Measurements from ENCODE around the gene ZDHHC17. TPM values are rescaled to one million over a fixed set of nuclear protein-coding genes. Genes with fewer than 3 reads are reported as not detected.

The ZDHHC17 gene
- total and polyA plus RNA-seq, 4 donors: 60.7 to 201 (median 88.2) TPM

GRCh38 chr12:76895796-76896195 is 131.9 kb downstream of the ZDHHC17 start:
- no peak overlapping the region for H3K27ac ChIP-seq (ENCODE audit: low read depth, low read length)
- H3K4me3 ChIP-seq (ENCODE audit: low read depth, low read length): no peak overlapping the region
- no peaks in the 10 kb centered on the region for H3K36me3 ChIP-seq (ENCODE audit: control insufficient read depth, insufficient read depth, low read length)
- no peaks in the 10 kb centered on the region for H3K27me3 ChIP-seq (ENCODE audit: control insufficient read depth, insufficient read depth, low read length)
- DNase-seq (ENCODE audit: low read depth in 4 of 6, low spot score in 6 of 6): no peak
- 91% methylated on average over 4 of the region's 5 CpGs for WGBS (ENCODE audit: insufficient coverage)
- H3K9me3 ChIP-seq (ENCODE audit: control insufficient read depth, insufficient read depth, low read length): no peaks in the 10 kb centered on the region
- H3K4me1 ChIP-seq (ENCODE audit: control insufficient read depth, insufficient read depth, low read length): no peaks in the 10 kb centered on the region

GRCh38 chr12:76896274-76896673 is 132.4 kb downstream of the ZDHHC17 start:
- no peaks in the 10 kb centered on the region for H3K36me3 ChIP-seq (ENCODE audit: control insufficient read depth, insufficient read depth, low read length)
- H3K4me3 ChIP-seq (ENCODE audit: low read depth, low read length): no peak overlapping the region
- H3K27ac ChIP-seq (ENCODE audit: low read depth, low read length): no peak overlapping the region
- WGBS (ENCODE audit: insufficient coverage): 100% methylated on average over 1 of the region's 1 CpG
- no peaks in the 10 kb centered on the region for H3K4me1 ChIP-seq (ENCODE audit: control insufficient read depth, insufficient read depth, low read length)
- DNase-seq (ENCODE audit: low read depth in 4 of 6, low spot score in 6 of 6): no peak
- H3K27me3 ChIP-seq (ENCODE audit: control insufficient read depth, insufficient read depth, low read length): no peaks in the 10 kb centered on the region
- no peaks in the 10 kb centered on the region for H3K9me3 ChIP-seq (ENCODE audit: control insufficient read depth, insufficient read depth, low read length)

GRCh38 chr12:76898442-76898841 is 134.5 kb downstream of the ZDHHC17 start:
- Histone ChIP-seq H3K9me3 (ENCODE audit: control insufficient read depth, insufficient read depth, low read length) (no peaks in the 10 kb centered on the region), H3K36me3 (ENCODE audit: control insufficient read depth, insufficient read depth, low read length) (no peaks in the 10 kb centered on the region), H3K4me3 (ENCODE audit: low read depth, low read length) (no peak overlapping the region), H3K4me1 (ENCODE audit: control insufficient read depth, insufficient read depth, low read length) (no peaks in the 10 kb centered on the region), H3K27ac (ENCODE audit: low read depth, low read length) (peak overlapping the region; percentile 12), H3K27me3 (ENCODE audit: control insufficient read depth, insufficient read depth, low read length) (no peaks in the 10 kb centered on the region)
- WGBS (ENCODE audit: insufficient coverage): 63% methylated on average over 1 of the region's 1 CpG
- DNase-seq (ENCODE audit: low read depth in 4 of 6, low spot score in 6 of 6): peak in 1 of 6 donors; percentile 67

- WGBS (ENCODE audit: insufficient coverage): 100% methylated on average over 1 of the region's 2 CpGs
- Histone ChIP-seq H3K4me1 (ENCODE audit: control insufficient read depth, insufficient read depth, low read length) (no peaks in the 10 kb centered on the region), H3K4me3 (ENCODE audit: low read depth, low read length) (no peak overlapping the region), H3K9me3 (ENCODE audit: control insufficient read depth, insufficient read depth, low read length) (no peaks in the 10 kb centered on the region), H3K27me3 (ENCODE audit: control insufficient read depth, insufficient read depth, low read length) (no peaks in the 10 kb centered on the region), H3K27ac (ENCODE audit: low read depth, low read length) (no peak overlapping the region), H3K36me3 (ENCODE audit: control insufficient read depth, insufficient read depth, low read length) (no peaks in the 10 kb centered on the region)
- no peak for DNase-seq (ENCODE audit: low read depth in 4 of 6, low spot score in 6 of 6)
These were observed 135.6 kb downstream of the ZDHHC17 start for GRCh38 chr12:76899522-76899921.

GRCh38 chr12:76901628-76902380 is 137.9 kb downstream of the ZDHHC17 start:
- WGBS (ENCODE audit: insufficient coverage): no CpG with 5 or more reads among the region's 4 CpGs
- Histone ChIP-seq H3K9me3 (ENCODE audit: control insufficient read depth, insufficient read depth, low read length) (no peaks in the 10 kb centered on the region), H3K4me1 (ENCODE audit: control insufficient read depth, insufficient read depth, low read length) (no peaks in the 10 kb centered on the region), H3K4me3 (ENCODE audit: low read depth, low read length) (no peak overlapping the region), H3K27ac (ENCODE audit: low read depth, low read length) (peak overlapping the region; percentile 47), H3K36me3 (ENCODE audit: control insufficient read depth, insufficient read depth, low read length) (no peaks in the 10 kb centered on the region), H3K27me3 (ENCODE audit: control insufficient read depth, insufficient read depth, low read length) (no peaks in the 10 kb centered on the region)
- no peak for DNase-seq (ENCODE audit: low read depth in 4 of 6, low spot score in 6 of 6)

Other genes starting within 250 kb of the ZDHHC17 start
- gene OSBPL8, start 204.3 kb upstream of the ZDHHC17 start, total RNA-seq: 100 to 1,000 TPM in 1 of 2 donors, 10 to 100 TPM in 1; 54.2 to 149 TPM
- gene OSBPL8, start 204.3 kb upstream of the ZDHHC17 start, polyA plus RNA-seq (ENCODE audit: insufficient read length in 2 of 2): 10 to 100 TPM; 34.1 to 59.6 TPM
- gene CSRP2, start 114.9 kb downstream of the ZDHHC17 start, total RNA-seq: 10 to 100 TPM; 26.8 to 85.9 TPM
- gene CSRP2, start 114.9 kb downstream of the ZDHHC17 start, polyA plus RNA-seq (ENCODE audit: insufficient read length in 2 of 2): 10 to 100 TPM; 63.4 to 64.6 TPM